GM13977 (cell line): ENCODE results near the gene FAM174C.

Experiments
- DNase-seq: peaks from one replicate; pipeline ENCODE4 v3.0.0; 2012; ENCODE audit warnings: low spot score
- CTCF ChIP-seq: IDR thresholded peaks from 2 replicates; pipeline ENCODE4 v1.5.1; 2012; ENCODE audit warnings: mild to moderate bottlenecking, control low read depth; ENCODE audit not compliant: insufficient read depth; ENCODE audit errors: extremely low read depth, missing control alignments
- in situ Hi-C: fragments of 300-500 bp; cut with MboI; formaldehyde crosslinking; loops from one replicate; pipeline ENCODE4 v1.12.0; 2022; ENCODE audit warnings: low sequenced_read_pairs, low pct_unique_long_range_greater_than_20kb, mixed read lengths, inconsistent platforms; ENCODE audit not compliant: unreplicated experiment

FAM174C gene

GRCh38 chr19:1291761-1292418 is 16.6 kb downstream of the FAM174C start:
- DNase-seq: peak; percentile 82
- TF ChIP-seq CTCF: no peak
- in situ Hi-C loops: loop anchor here (25.0 kb wide), 1 partner anchor 95 kb away; the partner anchor contains the start of gene NDUFS7

- no peak for TF ChIP-seq CTCF
- in situ Hi-C loops: loop anchor here (25.0 kb wide), 1 partner anchor 95 kb away; the partner anchor contains the start of gene NDUFS7
- DNase-seq: peak; percentile 60
Measured at GRCh38 chr19:1292419-1293151, 17.3 kb downstream of the FAM174C start.

GRCh38 chr19:1293782-1294604 is 18.7 kb downstream of the FAM174C start:
- no peak for DNase-seq
- TF ChIP-seq CTCF: no peak
- in situ Hi-C loops: loop anchor here (25.0 kb wide), 1 partner anchor 93 kb away; the partner anchor contains the start of gene NDUFS7

- in situ Hi-C loops: loop anchor here (25.0 kb wide), 1 partner anchor 93 kb away; the partner anchor contains the start of gene NDUFS7
- TF ChIP-seq CTCF: no peak
- DNase-seq: no peak
Measured at GRCh38 chr19:1294688-1295087, 19.4 kb downstream of the FAM174C start.

- no peak for TF ChIP-seq CTCF
- in situ Hi-C loops: loop anchor here (25.0 kb wide), 1 partner anchor 92 kb away; the partner anchor contains the start of gene NDUFS7
- peak; percentile 84 for DNase-seq
Measured at GRCh38 chr19:1295169-1296012, 20.1 kb downstream of the FAM174C start.
